ENCODE measurements around the gene MAP7. TPM values are rescaled to one million over a fixed set of nuclear protein-coding genes. Genes with fewer than 3 reads are reported as not detected.

Gene MAP7
- total RNA-seq, 4 donors from 2014 or later = 0.84 to 1.5 (median 1.4) TPM

- DNase-seq (ENCODE audit: low spot score in 2 of 2) = no peak
- TF ChIP-seq EP300 (IDR thresholded peaks at IDR 0.05) = no peak
- no peak for TF ChIP-seq POLR2A (IDR thresholded peaks at IDR 0.05)
- TF ChIP-seq, protein P1, sequence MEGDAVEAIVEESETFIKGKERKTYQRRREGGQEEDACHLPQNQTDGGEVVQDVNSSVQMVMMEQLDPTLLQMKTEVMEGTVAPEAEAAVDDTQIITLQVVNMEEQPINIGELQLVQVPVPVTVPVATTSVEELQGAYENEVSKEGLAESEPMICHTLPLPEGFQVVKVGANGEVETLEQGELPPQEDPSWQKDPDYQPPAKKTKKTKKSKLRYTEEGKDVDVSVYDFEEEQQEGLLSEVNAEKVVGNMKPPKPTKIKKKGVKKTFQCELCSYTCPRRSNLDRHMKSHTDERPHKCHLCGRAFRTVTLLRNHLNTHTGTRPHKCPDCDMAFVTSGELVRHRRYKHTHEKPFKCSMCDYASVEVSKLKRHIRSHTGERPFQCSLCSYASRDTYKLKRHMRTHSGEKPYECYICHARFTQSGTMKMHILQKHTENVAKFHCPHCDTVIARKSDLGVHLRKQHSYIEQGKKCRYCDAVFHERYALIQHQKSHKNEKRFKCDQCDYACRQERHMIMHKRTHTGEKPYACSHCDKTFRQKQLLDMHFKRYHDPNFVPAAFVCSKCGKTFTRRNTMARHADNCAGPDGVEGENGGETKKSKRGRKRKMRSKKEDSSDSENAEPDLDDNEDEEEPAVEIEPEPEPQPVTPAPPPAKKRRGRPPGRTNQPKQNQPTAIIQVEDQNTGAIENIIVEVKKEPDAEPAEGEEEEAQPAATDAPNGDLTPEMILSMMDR (IDR thresholded peaks at IDR 0.05) = no peak
- H3K9me3 ChIP-seq = no peaks in the 10 kb centered on the region
- H3K4me3 ChIP-seq = no peak overlapping the region
- no peaks in the 10 kb centered on the region for H3K4me1 ChIP-seq
- H3K27me3 ChIP-seq = no peaks in the 10 kb centered on the region
- no peaks in the 10 kb centered on the region for H3K36me3 ChIP-seq
- H3K27ac ChIP-seq = no peak overlapping the region
Observed at GRCh38 chr6:136427378-136427717, 122.9 kb downstream of the MAP7 start.

GRCh38 chr6:136426627-136427377 lies 123.4 kb downstream of the MAP7 start:
- H3K4me3 ChIP-seq = no peak overlapping the region
- H3K4me1 ChIP-seq = no peaks in the 10 kb centered on the region
- no peaks in the 10 kb centered on the region for H3K36me3 ChIP-seq
- TF ChIP-seq, protein P1 (IDR thresholded peaks at IDR 0.05) = no peak
- TF ChIP-seq POLR2A (IDR thresholded peaks at IDR 0.05) (no peak), EP300 (IDR thresholded peaks at IDR 0.05) (no peak)
- H3K27ac ChIP-seq = no peak overlapping the region
- WGBS, 2 donors = 83 to 84% methylated on average over 7 of the region's 7 CpGs
- H3K27me3 ChIP-seq = no peaks in the 10 kb centered on the region
- no peaks in the 10 kb centered on the region for H3K9me3 ChIP-seq
- no peak for DNase-seq (ENCODE audit: low spot score in 2 of 2)

GRCh38 chr6:136425793-136426192 lies 124.4 kb downstream of the MAP7 start:
- H3K27me3 ChIP-seq = no peaks in the 10 kb centered on the region
- no peak for DNase-seq (ENCODE audit: low spot score in 2 of 2)

GRCh38 chr6:136424901-136425300 lies 125.3 kb downstream of the MAP7 start:
- H3K27ac ChIP-seq = no peak overlapping the region
- no peak overlapping the region for H3K4me3 ChIP-seq
- H3K9me3 ChIP-seq = no peaks in the 10 kb centered on the region
- 90% methylated on average over 5 of the region's 5 CpGs for whole genome bisulfite sequencing, 2 donors
- no peak for TF ChIP-seq EP300 (IDR thresholded peaks at IDR 0.05)
- TF ChIP-seq POLR2A (IDR thresholded peaks at IDR 0.05) = no peak
- TF ChIP-seq, protein P1 (IDR thresholded peaks at IDR 0.05) = no peak
- no peaks in the 10 kb centered on the region for H3K4me1 ChIP-seq
- no peaks in the 10 kb centered on the region for H3K36me3 ChIP-seq
- no peaks in the 10 kb centered on the region for H3K27me3 ChIP-seq
- no peak for DNase-seq (ENCODE audit: low spot score in 2 of 2)

More at GRCh38 chr6:136425793-136426192, 124.4 kb downstream of the MAP7 start:
- Histone ChIP-seq H3K4me1 (no peaks in the 10 kb centered on the region), H3K9me3 (no peaks in the 10 kb centered on the region), H3K36me3 (no peaks in the 10 kb centered on the region), H3K27ac (no peak overlapping the region), H3K4me3 (no peak overlapping the region)
- TF ChIP-seq, protein P1 (IDR thresholded peaks at IDR 0.05) = no peak
- TF ChIP-seq POLR2A (IDR thresholded peaks at IDR 0.05) (no peak), EP300 (IDR thresholded peaks at IDR 0.05) (no peak)
- WGBS, 2 donors = 84 to 85% methylated on average over 4 of the region's 4 CpGs

DNA sequence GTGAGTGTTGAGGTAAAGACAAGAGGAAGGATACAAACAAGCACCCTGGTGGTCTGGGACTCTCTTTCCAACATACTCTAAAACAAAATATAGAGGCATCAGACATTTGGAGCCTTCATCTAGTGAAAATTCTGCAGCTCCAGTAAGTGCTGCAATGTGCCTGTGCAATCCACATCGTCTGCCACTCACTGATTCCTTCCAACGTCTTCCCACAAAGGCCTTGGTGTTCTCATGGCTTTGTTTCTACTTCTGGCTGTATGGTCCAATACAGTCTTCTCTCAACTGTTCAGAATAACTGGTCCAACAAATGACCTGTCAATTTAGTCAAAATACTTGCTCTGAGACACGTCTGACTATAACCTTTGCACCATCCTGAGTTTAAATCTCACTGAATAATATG lies 125.8 kb downstream of the MAP7 start:
- 60 to 64% methylated on average over 3 of the region's 3 CpGs for WGBS, 2 donors
- no peak overlapping the region for H3K4me3 ChIP-seq
- TF ChIP-seq EP300 (IDR thresholded peaks at IDR 0.05) (no peak), POLR2A (IDR thresholded peaks at IDR 0.05) (no peak)
- TF ChIP-seq, protein P1 (IDR thresholded peaks at IDR 0.05) = no peak
- H3K36me3 ChIP-seq = no peaks in the 10 kb centered on the region
- DNase-seq (ENCODE audit: low spot score in 2 of 2) = no peak
- no peaks in the 10 kb centered on the region for H3K9me3 ChIP-seq
- no peaks in the 10 kb centered on the region for H3K27me3 ChIP-seq
- H3K27ac ChIP-seq = no peak overlapping the region
- no peaks in the 10 kb centered on the region for H3K4me1 ChIP-seq
